ENCODE measurements around the gene APBB2.

- TF ChIP-seq MXI1 (IDR thresholded peaks at IDR 0.05; ENCODE audit: borderline replicate concordance, low read depth, low read length) (no peak), CTCF (conservative IDR thresholded peaks at IDR 0.05; ENCODE audit: low read depth, low read length) (no peak), POLR2A (IDR thresholded peaks at IDR 0.05; ENCODE audit: low read depth, low read length) (no peak), CEBPB (IDR thresholded peaks at IDR 0.05; ENCODE audit: low read depth, low read length) (no peak), RFX5 (IDR thresholded peaks at IDR 0.05; ENCODE audit: low read depth, low read length) (no peak), RAD21 (IDR thresholded peaks at IDR 0.05; ENCODE audit: low read length) (no peak), USF2 (IDR thresholded peaks at IDR 0.05; ENCODE audit: low read depth, low read length) (no peak), SMC3 (IDR thresholded peaks at IDR 0.05; ENCODE audit: low read depth, low read length) (no peak), MAZ (IDR thresholded peaks at IDR 0.05; ENCODE audit: borderline replicate concordance, low read depth, low read length) (no peak), NFE2L2 (IDR thresholded peaks at IDR 0.05; ENCODE audit: low read depth, low read length) (no peak), CHD1 (IDR thresholded peaks at IDR 0.05; ENCODE audit: low read depth, low read length) (no peak), FOS (IDR thresholded peaks at IDR 0.05; ENCODE audit: low read depth, low read length) (no peak), MAFK (IDR thresholded peaks at IDR 0.05; ENCODE audit: low read depth, low read length) (no peak), BHLHE40 (IDR thresholded peaks at IDR 0.05; ENCODE audit: low read depth, low read length) (no peak)
These were observed 263.3 kb downstream of the APBB2 start for GRCh38 chr4:40951026-40951425.

All from IMR-90 (cell line).